HG03442 (cell line): ENCODE measurements around the gene GBA2.

ENCODE experiments used
- ATAC-seq: cut with Tn5 transposase; IDR thresholded peaks from one replicate; pipeline ENCODE4 v1.9.1; 2021; ENCODE audit warnings: mild to moderate bottlenecking, moderate library complexity; ENCODE audit not compliant: unreplicated experiment

Gene GBA2

GRCh38 chr9:35717132-35717870 lies 31.7 kb downstream of the GBA2 start:
- ATAC-seq: no peak

DNA sequence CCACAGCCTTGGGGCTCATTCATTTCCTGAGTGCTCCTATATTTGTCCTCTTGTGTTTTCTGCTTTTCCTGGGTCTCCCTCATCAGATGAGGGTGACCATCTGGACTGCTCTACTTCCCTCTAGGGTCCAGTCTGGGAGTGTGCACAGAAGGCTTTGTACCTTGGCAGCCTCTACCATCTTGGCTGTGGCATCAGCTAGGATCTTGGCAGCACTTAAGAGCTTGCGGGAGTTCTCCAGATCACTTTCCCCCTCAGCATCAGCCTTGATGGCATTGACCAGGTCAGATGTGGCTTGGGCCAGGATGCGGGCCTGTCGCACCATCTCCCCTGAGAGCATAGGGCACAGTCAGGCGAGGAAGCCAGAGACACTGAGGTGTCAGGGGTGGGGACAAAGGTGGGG lies 32.8 kb downstream of the GBA2 start:
- no peak for ATAC-seq

GRCh38 chr9:35714579-35715252 lies 34.3 kb downstream of the GBA2 start:
- ATAC-seq: no peak

DNA sequence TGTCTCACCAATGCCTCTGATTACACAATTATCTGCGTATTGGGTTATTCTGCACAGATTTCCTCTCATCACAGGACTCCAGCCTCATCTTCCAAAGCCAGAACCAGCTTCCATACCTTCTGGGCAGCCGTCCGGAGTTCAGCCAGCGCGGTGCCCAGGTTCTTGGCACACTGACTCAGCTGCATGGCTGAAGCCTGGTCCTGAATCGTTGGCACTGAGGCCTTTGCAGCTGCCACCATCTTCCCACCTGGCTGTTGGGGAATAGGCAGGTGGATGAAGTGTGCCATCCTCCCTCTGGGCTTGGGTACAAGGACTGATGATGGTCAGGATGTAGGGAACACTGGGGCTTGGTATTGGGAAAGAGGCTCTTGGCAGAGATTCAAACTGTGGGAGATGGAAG lies 34.9 kb downstream of the GBA2 start:
- ATAC-seq: no peak

DNA sequence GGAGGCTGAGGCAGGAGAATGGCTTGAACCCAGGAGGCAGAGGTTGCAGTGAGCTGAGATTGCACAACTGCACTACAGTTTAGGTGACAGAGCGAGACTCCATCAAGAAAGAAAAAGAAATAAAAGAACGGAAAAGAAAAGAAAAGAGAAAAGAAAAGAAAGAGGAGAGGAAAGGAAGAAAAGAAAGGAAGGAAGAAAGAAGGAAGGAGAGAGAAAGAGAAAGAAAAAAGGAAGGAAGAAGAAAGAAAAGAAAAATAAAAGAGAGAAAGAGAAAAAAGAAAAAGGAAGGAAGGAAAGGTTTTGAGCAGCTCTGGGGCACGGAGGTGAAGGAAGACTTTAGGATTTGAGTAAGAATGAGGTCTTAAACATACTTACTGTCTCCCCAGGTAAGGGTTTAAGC lies 35.5 kb downstream of the GBA2 start:
- ATAC-seq: no peak

- no peak for ATAC-seq
Measured at GRCh38 chr9:35712762-35713400, 36.1 kb downstream of the GBA2 start.

DNA sequence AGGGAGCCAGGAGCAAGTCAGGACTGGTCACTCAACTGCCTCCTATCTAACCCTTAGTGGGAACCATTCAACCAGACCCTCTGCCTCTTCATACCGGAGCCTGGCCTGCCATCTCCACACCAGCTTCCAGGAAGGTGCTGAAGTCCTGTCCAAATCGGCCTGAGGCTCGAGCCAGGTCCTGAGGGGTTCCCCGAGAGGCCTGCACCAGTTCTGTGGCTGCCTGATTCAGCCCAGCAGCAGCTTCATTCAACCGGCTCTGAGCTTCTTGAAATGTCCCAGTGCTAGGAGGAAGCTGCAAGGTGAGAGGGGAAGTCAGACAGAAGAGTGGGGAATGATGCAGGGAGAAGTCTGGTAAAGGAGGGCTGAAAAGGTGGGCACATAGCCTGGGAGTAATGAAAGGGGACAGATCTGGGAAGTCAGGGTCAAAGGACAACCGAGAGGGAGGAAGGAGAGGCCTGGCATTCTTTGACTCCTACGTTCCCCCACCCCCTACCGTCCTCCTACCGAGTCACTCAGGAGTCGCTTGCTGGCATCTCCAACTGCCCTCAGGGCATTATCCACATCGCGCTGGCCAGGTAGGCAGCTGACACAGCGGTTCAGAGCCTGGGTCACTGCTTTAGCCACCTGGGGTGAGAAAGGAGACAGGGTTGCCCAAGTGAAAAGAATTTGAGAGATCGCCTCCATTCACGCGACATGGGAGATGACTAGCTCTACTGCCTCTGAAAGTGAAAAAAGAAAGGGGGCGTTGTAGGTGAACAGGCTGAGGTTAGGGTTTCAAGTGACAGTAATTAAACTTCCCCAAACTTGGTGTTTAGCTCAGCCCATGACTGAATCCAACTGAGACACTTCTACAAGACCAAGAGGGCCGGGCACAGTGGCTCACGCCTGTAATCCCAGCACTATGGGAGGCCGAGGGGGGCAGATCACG lies 37.3 kb downstream of the GBA2 start:
- ATAC-seq: no peak

GRCh38 chr9:35710818-35711500 lies 38.1 kb downstream of the GBA2 start:
- no peak for ATAC-seq

- no peak for ATAC-seq
Measured at GRCh38 chr9:35708146-35708545, 40.9 kb downstream of the GBA2 start.

DNA sequence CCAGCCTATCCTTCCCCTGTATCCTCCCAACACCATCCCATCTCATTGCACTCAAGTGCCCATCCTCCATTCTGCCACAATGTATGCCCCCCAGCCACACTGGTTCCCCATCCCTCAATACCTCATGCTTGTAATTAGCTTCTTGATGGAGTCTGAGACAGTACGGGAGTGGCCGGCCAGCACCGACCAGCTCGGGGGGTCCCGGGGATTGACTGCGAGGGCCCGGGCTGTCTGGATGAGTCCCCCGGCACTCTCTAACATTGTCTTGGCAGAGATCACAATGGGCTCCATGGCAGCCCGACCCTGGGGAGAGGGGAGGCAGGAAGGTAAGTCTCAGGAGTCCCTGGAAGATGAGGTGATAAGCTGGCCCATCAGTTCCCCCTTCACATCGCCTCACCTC lies 42.1 kb downstream of the GBA2 start:
- no peak for ATAC-seq

DNA sequence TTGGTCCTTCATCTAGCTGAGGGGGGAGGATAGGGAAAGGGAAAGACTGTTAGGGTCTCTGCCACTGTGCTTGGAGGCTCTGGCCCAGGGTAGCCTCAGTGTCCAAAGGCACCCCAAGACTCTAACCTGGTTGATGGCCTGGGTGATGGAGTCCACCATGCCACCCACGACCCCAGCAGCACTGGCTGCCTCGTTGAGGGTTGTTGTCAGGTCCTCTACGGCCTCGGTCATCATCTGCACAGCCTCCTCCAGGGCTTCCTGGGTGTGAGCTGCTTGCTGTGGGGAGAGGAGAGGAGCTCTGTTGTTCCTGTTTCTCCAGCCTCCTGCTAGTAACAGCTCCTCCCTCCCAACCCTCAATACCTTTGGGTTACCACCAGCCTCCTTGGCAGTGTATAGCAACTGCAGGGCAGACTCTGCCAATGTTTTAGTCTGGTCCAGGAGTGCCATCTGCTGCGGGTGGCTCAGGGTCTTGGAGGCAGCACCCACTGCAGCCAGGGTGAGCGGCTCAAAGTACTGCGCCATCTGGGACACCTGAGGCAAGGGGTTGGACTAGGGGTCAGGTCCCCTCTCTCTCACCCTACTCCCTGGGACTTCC lies 43.1 kb downstream of the GBA2 start:
- no peak for ATAC-seq

GRCh38 chr9:35705372-35705771 lies 43.7 kb downstream of the GBA2 start:
- no peak for ATAC-seq

DNA sequence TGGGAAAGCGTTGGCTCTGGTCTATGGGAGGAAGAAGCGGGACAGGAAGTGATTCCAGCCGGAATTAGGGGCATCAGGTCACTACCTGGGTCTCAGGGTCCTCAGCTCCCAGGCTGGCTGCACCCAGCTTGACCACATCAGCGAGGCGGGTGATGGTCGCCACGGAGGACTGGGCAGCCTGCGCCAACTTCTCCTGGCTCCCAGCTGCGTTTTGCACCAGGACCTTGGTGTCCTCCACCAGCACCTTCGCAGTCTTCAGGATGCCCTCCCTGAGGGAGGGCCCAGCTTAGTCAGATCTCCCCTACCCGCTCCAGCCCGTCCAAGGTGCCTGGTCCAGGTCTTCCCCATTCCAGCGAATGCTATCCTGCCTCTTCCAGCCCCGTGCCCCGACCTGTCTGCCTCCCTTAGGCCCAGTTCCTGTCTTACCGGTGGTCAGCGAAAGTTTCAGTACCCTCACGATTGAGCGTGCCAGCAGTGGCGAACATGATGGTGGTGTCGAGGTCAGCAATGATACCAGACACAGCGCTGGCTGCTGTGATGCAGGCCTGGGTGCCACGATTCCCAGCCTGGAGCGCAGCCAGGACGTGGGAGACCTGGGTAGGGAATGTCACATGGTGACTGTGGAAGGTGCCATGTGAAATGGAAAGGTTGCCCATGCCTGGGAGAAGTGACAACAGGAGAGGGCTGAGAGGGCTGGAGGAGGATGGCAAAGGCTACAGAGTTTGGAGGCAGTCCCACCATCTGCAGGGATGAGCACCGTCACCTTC lies 44.9 kb downstream of the GBA2 start:
- ATAC-seq: no peak

DNA sequence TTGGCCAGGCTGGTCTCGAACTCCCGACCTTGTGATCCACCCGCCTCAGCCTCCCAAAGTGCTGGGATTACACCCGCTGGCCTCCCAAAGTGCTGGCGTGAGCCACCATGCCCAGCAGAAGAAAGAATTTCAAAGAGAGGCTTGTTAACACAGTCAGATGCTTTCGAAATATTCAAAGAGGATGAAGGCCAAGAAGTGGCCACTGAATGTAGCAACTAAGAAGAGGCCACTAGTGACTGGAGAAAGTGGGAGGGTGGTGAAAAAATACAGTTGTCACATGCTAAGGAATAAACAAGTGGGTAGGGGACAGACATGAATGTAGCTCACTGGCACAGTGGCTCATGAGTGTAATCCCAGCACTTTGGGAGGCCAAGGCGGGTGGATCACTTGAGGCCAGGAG lies 46.3 kb downstream of the GBA2 start:
- no peak for ATAC-seq

- no peak for ATAC-seq
Measured at GRCh38 chr9:35700942-35701341, 48.1 kb downstream of the GBA2 start.

- ATAC-seq: no peak
Measured at GRCh38 chr9:35700031-35700430, 49.0 kb downstream of the GBA2 start.

DNA sequence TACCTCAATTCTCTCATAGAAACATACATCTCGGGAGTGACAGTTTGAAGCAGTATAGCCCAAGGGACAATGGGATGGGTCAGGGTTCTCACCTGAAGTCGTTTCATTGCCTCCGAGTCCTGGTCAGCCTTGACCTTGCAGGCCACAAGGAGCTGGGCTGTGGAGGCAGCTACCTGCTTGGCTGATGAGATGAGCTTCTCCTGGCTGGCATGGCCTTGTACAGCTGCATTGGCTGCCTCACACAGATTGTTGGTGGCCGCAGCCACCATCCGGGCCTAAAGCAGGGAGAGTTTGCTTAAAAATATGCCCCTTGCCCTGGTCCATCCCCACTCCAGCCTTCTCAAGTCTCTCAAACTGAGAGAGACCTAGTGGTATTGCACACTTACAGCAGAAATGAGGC lies 50.8 kb downstream of the GBA2 start:
- ATAC-seq: no peak

DNA sequence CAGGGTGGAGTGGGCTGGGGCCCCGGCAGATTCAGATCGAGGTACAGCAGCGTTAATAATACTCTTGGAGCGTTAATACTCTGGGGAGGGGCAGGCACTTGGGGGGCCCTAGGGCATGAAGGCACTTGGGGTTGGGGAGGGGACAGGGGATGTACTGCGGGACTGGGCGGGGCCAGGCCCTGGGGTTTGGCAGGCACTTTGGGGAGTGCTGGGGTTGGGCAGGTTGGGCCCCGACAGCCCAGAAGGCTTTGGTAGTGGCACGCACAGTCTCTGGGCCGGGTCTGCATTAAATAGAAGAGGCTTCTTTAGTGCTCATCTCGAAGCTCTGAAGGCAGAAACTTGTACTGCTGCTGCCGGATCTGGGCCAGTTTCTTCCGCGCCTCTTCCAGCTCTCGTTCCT lies 51.5 kb downstream of the GBA2 start:
- no peak for ATAC-seq

DNA sequence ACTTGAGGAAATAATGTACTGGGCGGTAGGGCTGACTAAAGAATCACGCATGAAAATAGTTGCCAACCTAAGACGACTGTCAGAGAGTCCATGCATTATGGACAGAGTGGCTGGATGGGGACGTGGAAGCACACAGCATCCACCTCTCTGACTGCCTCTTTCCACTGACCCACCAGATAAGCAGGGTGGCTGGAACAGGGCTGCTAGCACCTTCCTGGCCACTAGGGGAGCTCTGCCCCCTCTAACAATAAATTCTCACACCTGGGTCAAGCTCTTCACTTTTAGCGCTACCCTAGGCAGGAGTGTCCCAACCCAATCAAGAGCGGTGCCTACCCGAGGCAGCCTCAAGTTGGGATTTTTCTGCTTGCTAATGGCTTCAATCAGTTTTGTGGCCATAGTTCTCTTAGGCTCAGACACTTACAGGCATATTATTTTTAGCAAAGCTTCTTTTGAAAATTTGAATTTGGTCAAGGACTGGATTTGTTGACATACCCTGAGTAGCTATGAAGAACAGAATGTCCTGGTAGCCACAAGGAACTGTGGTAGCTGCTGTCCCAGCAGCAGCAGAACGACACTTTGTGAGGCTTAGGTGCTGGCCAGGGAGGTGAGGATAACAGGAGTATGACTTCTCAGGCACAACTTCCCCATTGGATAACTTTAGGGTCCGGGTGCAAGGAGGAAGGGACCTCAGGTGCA lies 52.4 kb downstream of the GBA2 start:
- peak; percentile 74 for ATAC-seq
